Fibroblast of villous mesenchyme (primary cell): ENCODE data around the gene CCDC63. TPM values are rescaled to one million over a fixed set of nuclear protein-coding genes. Genes with fewer than 3 reads are reported as not detected.

ENCODE experiments used
- DNase-seq: peaks from one replicate; pipeline ENCODE4 v3.0.0-alpha.2; 2010; ENCODE audit warnings: low read depth
- H3K4me3 ChIP-seq: 2 replicates; pipeline ENCODE4 v1.5.1; 2011; ENCODE audit warnings: low read depth, mild to moderate bottlenecking, low read length
- total RNA-seq: library from RNA; depleted of rRNA; stranded (reverse); fragments of >200 nt; gene quantifications from 2 replicates; pipeline ENCODE4 v1.2.3, GENCODE V29; 2012
- TF ChIP-seq, protein P1 (sequence below): IDR thresholded peaks from 2 replicates; pipeline ENCODE4 v1.5.1; 2012; ENCODE audit warnings: low read depth, mild to moderate bottlenecking, low read length; ENCODE audit not compliant: insufficient read depth

CCDC63 gene
- total RNA-seq, 1 donor = not detected

- TF ChIP-seq, protein P1, sequence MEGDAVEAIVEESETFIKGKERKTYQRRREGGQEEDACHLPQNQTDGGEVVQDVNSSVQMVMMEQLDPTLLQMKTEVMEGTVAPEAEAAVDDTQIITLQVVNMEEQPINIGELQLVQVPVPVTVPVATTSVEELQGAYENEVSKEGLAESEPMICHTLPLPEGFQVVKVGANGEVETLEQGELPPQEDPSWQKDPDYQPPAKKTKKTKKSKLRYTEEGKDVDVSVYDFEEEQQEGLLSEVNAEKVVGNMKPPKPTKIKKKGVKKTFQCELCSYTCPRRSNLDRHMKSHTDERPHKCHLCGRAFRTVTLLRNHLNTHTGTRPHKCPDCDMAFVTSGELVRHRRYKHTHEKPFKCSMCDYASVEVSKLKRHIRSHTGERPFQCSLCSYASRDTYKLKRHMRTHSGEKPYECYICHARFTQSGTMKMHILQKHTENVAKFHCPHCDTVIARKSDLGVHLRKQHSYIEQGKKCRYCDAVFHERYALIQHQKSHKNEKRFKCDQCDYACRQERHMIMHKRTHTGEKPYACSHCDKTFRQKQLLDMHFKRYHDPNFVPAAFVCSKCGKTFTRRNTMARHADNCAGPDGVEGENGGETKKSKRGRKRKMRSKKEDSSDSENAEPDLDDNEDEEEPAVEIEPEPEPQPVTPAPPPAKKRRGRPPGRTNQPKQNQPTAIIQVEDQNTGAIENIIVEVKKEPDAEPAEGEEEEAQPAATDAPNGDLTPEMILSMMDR = no peak
- no peak overlapping the region for H3K4me3 ChIP-seq
- no peak for DNase-seq
Observed at GRCh38 chr12:110906516-110906915, 59.7 kb downstream of the CCDC63 start.

DNA sequence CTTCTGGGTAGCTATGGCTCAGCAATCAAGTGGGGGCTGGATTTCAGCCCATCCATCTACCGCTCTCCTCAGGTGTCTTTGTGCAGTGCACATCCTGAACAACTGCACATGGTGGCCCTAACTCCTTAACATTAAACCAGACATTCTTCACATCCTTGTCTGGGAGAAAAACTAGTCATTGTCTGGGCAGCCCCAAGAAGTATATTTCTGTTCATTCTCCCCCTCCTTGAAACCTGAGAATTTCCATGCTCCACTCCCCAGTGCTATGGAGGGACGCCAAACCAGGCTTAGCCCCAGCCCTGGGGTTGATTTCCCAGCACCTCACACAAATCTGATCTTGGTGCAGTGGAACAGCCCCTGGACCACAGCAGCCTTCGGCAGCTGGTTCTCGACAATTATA, 60.2 kb downstream of the CCDC63 start:
- H3K4me3 ChIP-seq = no peak overlapping the region
- TF ChIP-seq, protein P1 = no peak
- DNase-seq = no peak

- DNase-seq = no peak
- TF ChIP-seq, protein P1 = no peak
- no peak overlapping the region for H3K4me3 ChIP-seq
Observed at GRCh38 chr12:110907583-110907982, 60.8 kb downstream of the CCDC63 start.

DNA sequence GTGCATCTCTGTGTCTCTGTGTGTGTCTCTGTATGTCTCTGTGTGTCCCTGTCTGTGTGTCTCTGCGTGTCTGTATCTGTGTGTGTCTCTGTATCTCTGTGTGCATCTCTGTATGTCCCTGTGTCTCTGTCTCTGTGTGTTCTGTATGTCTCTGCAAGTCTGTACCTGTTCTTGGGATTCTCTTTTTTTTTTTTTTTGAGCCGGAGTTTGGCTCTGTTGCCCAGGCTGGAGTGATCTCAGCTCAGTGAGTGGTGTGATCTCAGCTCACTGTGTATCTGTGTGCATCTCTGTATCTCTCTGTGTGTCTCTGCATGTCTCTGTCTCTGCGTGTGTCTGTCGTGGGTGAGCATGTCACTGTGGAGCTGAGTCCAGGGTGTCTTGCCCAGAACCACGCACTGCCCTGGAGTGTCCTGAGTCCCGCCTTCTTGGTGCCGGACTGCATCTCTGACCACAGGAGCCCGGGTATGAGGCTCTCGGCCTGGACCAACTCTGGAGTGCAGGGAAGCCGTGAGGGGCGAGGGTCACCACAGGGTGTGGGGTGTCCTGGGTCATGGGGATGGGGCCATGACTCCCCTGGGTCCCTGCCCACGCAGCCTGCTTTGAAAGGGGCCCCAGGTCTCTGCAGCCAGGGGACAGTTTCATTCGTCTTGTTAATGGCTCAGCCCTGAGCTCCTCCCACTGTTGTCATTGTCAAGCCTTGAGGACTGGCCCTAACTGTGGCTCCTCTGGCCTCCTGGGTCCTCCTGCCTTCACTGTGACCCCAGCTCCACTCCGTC, 61.8 kb downstream of the CCDC63 start:
- H3K4me3 ChIP-seq = no peak overlapping the region
- TF ChIP-seq, protein P1 = no peak
- no peak for DNase-seq

DNA sequence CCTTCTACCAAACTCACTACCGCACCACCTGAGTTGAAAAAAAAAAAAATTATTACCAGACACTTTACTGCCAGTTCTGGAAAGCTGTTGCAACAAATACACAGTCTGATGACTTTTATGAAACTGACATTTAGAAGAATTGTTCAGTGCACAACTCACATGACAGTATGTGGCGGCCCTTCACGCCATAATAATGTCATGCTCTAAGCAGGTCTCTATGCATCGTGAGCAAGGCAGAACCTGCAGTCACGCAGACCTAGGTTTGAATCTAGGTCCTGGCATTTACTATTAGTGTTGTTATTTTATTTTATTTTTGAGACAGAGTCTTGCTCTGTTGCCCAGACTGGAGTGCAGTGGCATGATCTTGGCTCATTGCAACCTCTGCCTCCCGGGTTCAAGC, 65.5 kb downstream of the CCDC63 start:
- no peak for DNase-seq
- H3K4me3 ChIP-seq = no peak overlapping the region
- TF ChIP-seq, protein P1 = no peak

GRCh38 chr12:110913119-110914056, 66.6 kb downstream of the CCDC63 start:
- no peak for DNase-seq
- no peak overlapping the region for H3K4me3 ChIP-seq
- TF ChIP-seq, protein P1 = no peak
